Suprapubic skin (tissue), 4 donors: ENCODE measurements around the gene SPATA32.

Experiments
- POLR2A ChIP-seq, 2 donors: fragments of 450-650 bp; IDR thresholded peaks; one replicate each; pipeline ENCODE4 v1.6.1; 2017; ENCODE audit warnings: antibody characterized with exemption in 2 of 2, mild to moderate bottlenecking in 2 of 2, moderate library complexity in 2 of 2
- POLR2AphosphoS5 ChIP-seq, 3 donors: sonication (generic); formaldehyde crosslinking; IDR thresholded peaks; one replicate each; pipeline ENCODE4 v1.6.1; 2017; ENCODE audit warnings: antibody characterized with exemption in 3 of 3
- TF ChIP-seq, protein P1 (sequence below), 2 donors: fragments of 200-600 bp in 1 of 2; fragments of 450-650 bp in 1 of 2; sonication (generic) in 1 of 2; IDR thresholded peaks; one replicate each; pipeline ENCODE4 v1.5.1; 2016 to 2019; ENCODE audit warnings: antibody characterized with exemption in 2 of 2, mild to moderate bottlenecking in 1 of 2, moderate library complexity in 1 of 2

DNA sequence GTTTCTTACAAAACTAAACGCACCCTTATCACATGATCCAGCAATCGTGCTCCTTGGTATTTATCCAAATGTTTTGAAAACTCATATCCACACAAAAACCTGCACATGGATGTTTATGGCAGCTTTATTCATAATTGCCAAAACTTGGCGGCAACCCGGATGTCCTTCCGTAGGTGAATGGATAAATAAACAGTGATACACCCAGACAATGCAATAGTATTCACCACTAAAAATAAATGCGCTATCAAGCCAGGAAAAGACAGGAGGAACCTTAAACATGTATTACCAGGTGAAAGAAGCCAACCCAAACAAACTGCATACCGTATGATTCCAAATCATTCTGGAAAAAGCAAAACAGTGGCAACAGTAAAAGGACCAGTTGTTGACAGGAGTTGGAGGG, 10.0 kb downstream of the SPATA32 start:
- TF ChIP-seq POLR2AphosphoS5 (IDR thresholded peaks at IDR 0.05) (no peak), POLR2A (IDR thresholded peaks at IDR 0.05) (no peak)
- TF ChIP-seq, protein P1, sequence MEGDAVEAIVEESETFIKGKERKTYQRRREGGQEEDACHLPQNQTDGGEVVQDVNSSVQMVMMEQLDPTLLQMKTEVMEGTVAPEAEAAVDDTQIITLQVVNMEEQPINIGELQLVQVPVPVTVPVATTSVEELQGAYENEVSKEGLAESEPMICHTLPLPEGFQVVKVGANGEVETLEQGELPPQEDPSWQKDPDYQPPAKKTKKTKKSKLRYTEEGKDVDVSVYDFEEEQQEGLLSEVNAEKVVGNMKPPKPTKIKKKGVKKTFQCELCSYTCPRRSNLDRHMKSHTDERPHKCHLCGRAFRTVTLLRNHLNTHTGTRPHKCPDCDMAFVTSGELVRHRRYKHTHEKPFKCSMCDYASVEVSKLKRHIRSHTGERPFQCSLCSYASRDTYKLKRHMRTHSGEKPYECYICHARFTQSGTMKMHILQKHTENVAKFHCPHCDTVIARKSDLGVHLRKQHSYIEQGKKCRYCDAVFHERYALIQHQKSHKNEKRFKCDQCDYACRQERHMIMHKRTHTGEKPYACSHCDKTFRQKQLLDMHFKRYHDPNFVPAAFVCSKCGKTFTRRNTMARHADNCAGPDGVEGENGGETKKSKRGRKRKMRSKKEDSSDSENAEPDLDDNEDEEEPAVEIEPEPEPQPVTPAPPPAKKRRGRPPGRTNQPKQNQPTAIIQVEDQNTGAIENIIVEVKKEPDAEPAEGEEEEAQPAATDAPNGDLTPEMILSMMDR (IDR thresholded peaks at IDR 0.05), result no peak
